Left lung (tissue), 10 donors: ENCODE data around the gene CCDC81. TPM values are rescaled to one million over a fixed set of nuclear protein-coding genes. Genes with fewer than 3 reads are reported as not detected.

Source experiments
- ATAC-seq: fragments of 200-7000 bp; cut with Tn5 transposase; one replicate; pipeline ENCODE4 v1.9.1; 2020; ENCODE audit warnings: moderate library complexity
- DNase-seq, 4 donors: peaks; one replicate each; pipeline ENCODE4 v3.0.0-alpha.2; 2013 to 2020
- H3K27ac ChIP-seq, 2 donors: fragments of 200-600 bp; sonication (generic) in 1 of 2; one replicate each; pipeline versions ENCODE4 v1.5.0 to v1.8.0; 2020 to 2021
- H3K27me3 ChIP-seq, 2 donors: fragments of 200-600 bp; sonication (generic) in 1 of 2; one replicate each; pipeline versions ENCODE4 v1.5.0 to v1.8.0; 2020 to 2021
- H3K36me3 ChIP-seq, 2 donors: fragments of 200-600 bp; sonication (generic) in 1 of 2; one replicate each; pipeline versions ENCODE4 v1.5.0 to v1.8.0; 2020 to 2021
- H3K4me1 ChIP-seq, 2 donors: fragments of 200-600 bp; one replicate each; pipeline ENCODE4 v1.8.0; 2021
- H3K4me3 ChIP-seq, 2 donors: fragments of 200-600 bp; sonication (generic) in 1 of 2; one replicate each; pipeline versions ENCODE4 v1.5.0 to v1.8.0; 2020 to 2021; ENCODE audit warnings: mild to moderate bottlenecking in 1 of 2
- H3K9me3 ChIP-seq, 2 donors: fragments of 200-600 bp; sonication (generic) in 1 of 2; one replicate each; pipeline versions ENCODE4 v1.5.0 to v1.8.0; 2020 to 2021
- CTCF ChIP-seq, 2 donors: fragments of 200-600 bp; sonication (generic) in 1 of 2; IDR thresholded peaks; one replicate each; pipeline versions ENCODE4 v1.5.0 to v1.8.0; 2021; ENCODE audit warnings: antibody characterized with exemption in 2 of 2
- intact Hi-C, 2 donors: fragments of 100-400 bp; cut with DNase I; formaldehyde crosslinking; loops; one replicate each; pipeline versions ENCODE4 v1.11.2 to v1.14.2; 2022
- polyA plus RNA-seq, 6 donors: library from polyadenylated mRNA; unstranded; fragments of 120-200 nt; gene quantifications; one replicate each; pipeline ENCODE4 v1.2.1, GENCODE V29; 2013; ENCODE audit not compliant: insufficient read length in 6 of 6
- total RNA-seq, 2 donors: library from RNA; stranded (reverse); fragmentation: NEBNext Ultra II Directional; extraction: Animal tissue kit (Norgen Biotek cat#: 25700); gene quantifications; one replicate each; pipeline ENCODE4 v1.2.1, GENCODE V29; 2021
- donor health status: DM: no; HTN: yes; CAD: no.
- donor health status: DM: no; HTN: no; CAD: no.

Gene CCDC81
- total and polyA plus RNA-seq, 8 donors, result 0.58 to 4.9 (median 3.3) TPM

DNA sequence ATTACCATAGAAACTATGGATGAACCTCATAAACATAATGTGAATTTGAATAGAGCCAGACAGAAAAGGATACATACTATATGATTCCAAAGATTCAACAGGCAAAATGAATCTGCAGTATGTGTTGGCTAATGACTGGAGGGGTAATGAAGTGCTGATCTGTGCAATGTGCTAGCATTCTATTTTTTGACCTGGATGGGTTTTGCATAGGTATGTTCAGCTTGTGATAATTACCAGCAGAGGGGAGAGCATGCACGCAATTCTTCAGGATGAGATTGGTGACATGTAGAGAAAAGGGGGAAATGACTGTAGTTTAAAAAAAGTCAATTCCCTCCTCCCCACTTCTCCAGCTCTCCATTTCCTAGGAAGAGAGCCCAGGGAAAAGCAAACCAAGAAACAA lies 618 bp upstream of the CCDC81 start:
- H3K4me3 ChIP-seq, result no peak overlapping the region
- no peaks in the 10 kb centered on the region for H3K4me1 ChIP-seq
- intact Hi-C loops, result no loop called here
- no peak for ATAC-seq
- TF ChIP-seq CTCF (IDR thresholded peaks at IDR 0.05), result no peak
- no peaks in the 10 kb centered on the region for H3K9me3 ChIP-seq
- H3K36me3 ChIP-seq, result no peaks in the 10 kb centered on the region
- H3K27ac ChIP-seq, result no peak overlapping the region
- no peak for DNase-seq
- H3K27me3 ChIP-seq, result no peaks in the 10 kb centered on the region

DNA sequence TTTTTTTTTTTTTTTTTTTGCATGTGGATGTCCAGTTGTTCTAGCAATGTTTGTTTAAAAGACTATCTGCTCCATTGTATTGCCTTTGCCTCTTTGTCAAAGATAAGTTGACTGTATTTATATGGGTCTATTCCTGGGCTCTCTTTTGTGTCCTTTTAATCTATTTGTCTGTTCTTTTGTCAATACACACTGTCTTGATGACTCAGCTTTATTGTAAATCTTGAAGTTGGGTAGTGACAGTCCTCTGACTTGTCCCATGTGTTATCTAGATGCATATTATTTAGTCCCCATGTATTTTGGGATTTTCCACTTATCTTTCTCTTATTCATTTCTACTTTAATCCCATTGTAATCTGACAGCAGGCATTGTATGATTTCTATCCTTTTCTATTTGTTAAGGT lies 3.3 kb downstream of the CCDC81 start:
- ATAC-seq, result no peak
- H3K4me1 ChIP-seq, result no peaks in the 10 kb centered on the region
- no peaks in the 10 kb centered on the region for H3K9me3 ChIP-seq
- H3K36me3 ChIP-seq, result no peaks in the 10 kb centered on the region
- DNase-seq, result no peak
- H3K27me3 ChIP-seq, result no peaks in the 10 kb centered on the region
- no peak overlapping the region for H3K27ac ChIP-seq
- intact Hi-C loops, result no loop called here
- no peak for TF ChIP-seq CTCF (IDR thresholded peaks at IDR 0.05)
- H3K4me3 ChIP-seq, result no peak overlapping the region

GRCh38 chr11:86380295-86381059 lies 5.8 kb downstream of the CCDC81 start:
- H3K27me3 ChIP-seq, result no peaks in the 10 kb centered on the region
- no peaks in the 10 kb centered on the region for H3K4me1 ChIP-seq
- no peaks in the 10 kb centered on the region for H3K9me3 ChIP-seq
- TF ChIP-seq CTCF (IDR thresholded peaks at IDR 0.05), result no peak
- no peaks in the 10 kb centered on the region for H3K36me3 ChIP-seq
- no peak overlapping the region for H3K4me3 ChIP-seq
- intact Hi-C loops, result no loop called here
- ATAC-seq (no peak), DNase-seq (no peak)
- no peak overlapping the region for H3K27ac ChIP-seq

DNA sequence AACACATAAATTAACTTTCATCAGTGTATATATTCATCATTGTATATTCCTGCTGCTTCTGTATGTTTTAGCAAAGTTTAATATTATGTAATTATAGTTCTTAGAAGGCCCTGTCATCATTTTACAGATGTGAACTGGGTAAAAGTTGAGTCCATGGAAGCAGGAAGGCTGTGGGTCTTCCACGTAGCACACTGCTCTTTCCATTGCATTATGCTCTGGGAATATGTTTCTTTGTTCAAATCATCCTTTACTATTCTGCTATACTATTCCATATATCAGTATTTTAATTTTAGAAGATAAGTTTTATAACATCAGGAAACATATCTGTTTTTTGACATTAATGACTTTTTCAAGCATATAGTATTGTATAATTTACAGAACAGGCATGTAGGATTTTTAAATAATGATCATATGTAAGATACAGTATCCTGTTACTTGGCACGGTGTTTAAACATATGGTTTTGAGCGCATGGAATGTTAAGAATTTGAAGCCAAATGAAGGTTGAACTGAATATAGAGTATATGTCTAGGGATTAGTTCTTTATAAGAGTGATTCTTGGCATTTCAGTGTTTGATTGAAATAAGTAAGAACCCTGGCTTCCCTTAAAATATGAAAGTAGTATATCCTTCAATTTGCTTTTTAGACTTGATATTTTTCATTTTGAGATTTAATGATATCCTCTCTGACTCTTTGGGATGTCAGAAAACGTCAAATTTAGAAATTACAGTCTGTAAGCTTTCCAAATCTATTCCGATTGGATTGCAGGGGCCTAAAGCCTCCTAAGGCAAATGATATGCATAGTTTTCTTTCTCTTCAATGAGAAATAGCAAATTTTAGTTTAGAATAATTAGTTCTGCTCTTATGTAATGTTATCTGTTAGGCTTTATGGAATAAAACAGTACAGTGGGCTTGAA lies 8.6 kb downstream of the CCDC81 start:
- H3K27ac ChIP-seq, result no peak overlapping the region
- no peaks in the 10 kb centered on the region for H3K36me3 ChIP-seq
- intact Hi-C loops, result no loop called here
- TF ChIP-seq CTCF (IDR thresholded peaks at IDR 0.05), result no peak
- no peaks in the 10 kb centered on the region for H3K27me3 ChIP-seq
- ATAC-seq (no peak), DNase-seq (no peak)
- H3K4me3 ChIP-seq, result no peak overlapping the region
- H3K4me1 ChIP-seq, result no peaks in the 10 kb centered on the region
- no peaks in the 10 kb centered on the region for H3K9me3 ChIP-seq

GRCh38 chr11:86386283-86386682 lies 11.6 kb downstream of the CCDC81 start:
- intact Hi-C loops, result no loop called here
- Histone ChIP-seq H3K4me3 (no peak overlapping the region), H3K9me3 (no peaks in the 10 kb centered on the region), H3K4me1 (no peaks in the 10 kb centered on the region), H3K36me3 (no peaks in the 10 kb centered on the region), H3K27me3 (no peaks in the 10 kb centered on the region), H3K27ac (no peak overlapping the region)
- ATAC-seq, result no peak
- TF ChIP-seq CTCF (IDR thresholded peaks at IDR 0.05), result no peak
- no peak for DNase-seq
